GM12891 (cell line): ENCODE results near the gene EEF1G.

Experiments
- PAX5 ChIP-seq: IDR thresholded peaks from 2 replicates; pipeline ENCODE4 v1.6.1; 2011; ENCODE audit warnings: low read length, moderate library complexity, mild to moderate bottlenecking; ENCODE audit not compliant: insufficient read depth, severe bottlenecking
- POLR2A ChIP-seq: IDR thresholded peaks from 2 replicates; pipeline ENCODE4 v1.6.1; 2011; ENCODE audit warnings: low read depth, low read length, control low read depth
- POLR2AphosphoS5 ChIP-seq: IDR thresholded peaks from 2 replicates; pipeline ENCODE4 v1.6.1; 2011; ENCODE audit warnings: low read depth, low read length, control low read depth
- POU2F2 ChIP-seq: IDR thresholded peaks from 2 replicates; pipeline ENCODE4 v1.6.1; 2011; ENCODE audit warnings: low read depth, mild to moderate bottlenecking, control low read depth, low read length, moderate library complexity
- SPI1 ChIP-seq: IDR thresholded peaks from 2 replicates; pipeline ENCODE4 v1.6.1; 2011; ENCODE audit warnings: low read depth, low read length, control low read depth
- TAF1 ChIP-seq: IDR thresholded peaks from 2 replicates; pipeline ENCODE4 v1.6.1; 2011; ENCODE audit warnings: low read depth, low read length, control low read depth

- TF ChIP-seq POLR2AphosphoS5 (no peak), POLR2A (no peak), SPI1 (no peak), TAF1 (no peak), POU2F2 (no peak), PAX5 (no peak)
Measured at GRCh38 chr11:62588966-62589637, 15.4 kb upstream of the EEF1G start.
